GM12864 (cell line): Measurements from ENCODE around the gene BAZ2A.
A peak's percentile ranks its signal among the peaks of the same experiment; 100 is the strongest.

Experiments
- DNase-seq: peaks from one replicate; pipeline ENCODE4 v3.0.0-alpha.2; 2011; ENCODE audit warnings: low read depth
- H3K4me3 ChIP-seq: 2 replicates; pipeline ENCODE4 v1.5.1; 2011; ENCODE audit warnings: mild to moderate bottlenecking, low read depth, low read length, control low read depth
- CTCF ChIP-seq: IDR thresholded peaks from 2 replicates; pipeline ENCODE4 v1.5.1; 2011; ENCODE audit warnings: low read depth, mild to moderate bottlenecking, moderate library complexity, low read length, control low read depth, inconsistent platforms; ENCODE audit errors: missing control alignments

Gene BAZ2A

GRCh38 chr12:56634837-56635791, 5.0 kb upstream of the BAZ2A start:
- peak; percentile 37 for TF ChIP-seq CTCF
- DNase-seq = no peak
- peak overlapping the region; percentile 89 for H3K4me3 ChIP-seq

- no peak for TF ChIP-seq CTCF
- DNase-seq = no peak
- H3K4me3 ChIP-seq = peak overlapping the region; percentile 89
Measured at GRCh38 chr12:56634242-56634836, 4.2 kb upstream of the BAZ2A start.

- no peak for DNase-seq
- no peak for TF ChIP-seq CTCF
- peak overlapping the region; percentile 89 for H3K4me3 ChIP-seq
Measured at GRCh38 chr12:56633468-56634241, 3.5 kb upstream of the BAZ2A start.

- DNase-seq = no peak
- no peak for TF ChIP-seq CTCF
- peak overlapping the region; percentile 47 for H3K4me3 ChIP-seq
Measured at GRCh38 chr12:56632701-56633467, 2.8 kb upstream of the BAZ2A start.

- no peak for TF ChIP-seq CTCF
- peak overlapping the region; percentile 47 for H3K4me3 ChIP-seq
- peak; percentile 68 for DNase-seq
Measured at GRCh38 chr12:56631790-56632700, 1.9 kb upstream of the BAZ2A start.
